Stimulated activated CD4-positive, alpha-beta T cell treated with anti-CD3 and anti-CD28 coated beads, TNF-alpha, amount 100 ng/mL, for 24 hours (primary cell): ENCODE data around the gene MGMT.

Experiments used
- DNase-seq, 3 experiments: peaks; one replicate each; pipeline ENCODE4 v3.0.0-alpha.2; 2020; ENCODE audit warnings: low read depth in 3 of 3

Gene MGMT

DNA sequence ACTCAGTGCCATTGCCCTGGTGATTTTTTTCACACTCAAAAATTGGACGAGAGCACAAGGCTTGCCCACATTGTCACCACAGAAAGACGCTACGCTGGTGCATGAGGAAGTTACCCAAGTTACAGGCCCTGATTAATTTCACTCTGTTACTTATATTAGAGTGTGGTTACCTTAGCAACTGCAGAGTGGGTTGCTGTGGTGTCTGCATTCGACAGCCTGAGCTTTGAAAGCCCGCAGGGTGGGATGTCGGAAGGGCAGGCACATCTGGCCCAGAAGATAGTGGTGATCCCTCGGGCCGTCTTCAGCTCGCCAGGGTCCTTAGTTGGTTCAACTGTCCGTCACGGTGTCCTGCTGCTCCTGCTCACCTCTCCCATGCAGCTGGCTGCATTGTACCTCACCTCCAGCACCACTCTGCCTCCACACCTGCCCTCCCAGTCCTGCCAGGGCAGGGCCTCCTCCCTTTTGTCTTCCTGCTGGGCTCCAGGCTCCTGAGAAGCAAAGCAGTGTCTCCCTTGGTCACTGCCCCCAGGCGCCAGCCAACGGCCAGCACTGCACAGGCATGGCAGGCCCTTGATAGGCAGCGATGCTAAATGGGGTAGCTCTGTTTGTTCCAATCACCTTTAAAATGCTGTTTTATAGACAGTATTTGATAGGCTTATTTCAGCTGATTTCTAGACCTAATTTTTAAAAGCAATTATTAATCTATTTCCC, 329.8 kb downstream of the MGMT start:
- DNase-seq: no peak

DNA sequence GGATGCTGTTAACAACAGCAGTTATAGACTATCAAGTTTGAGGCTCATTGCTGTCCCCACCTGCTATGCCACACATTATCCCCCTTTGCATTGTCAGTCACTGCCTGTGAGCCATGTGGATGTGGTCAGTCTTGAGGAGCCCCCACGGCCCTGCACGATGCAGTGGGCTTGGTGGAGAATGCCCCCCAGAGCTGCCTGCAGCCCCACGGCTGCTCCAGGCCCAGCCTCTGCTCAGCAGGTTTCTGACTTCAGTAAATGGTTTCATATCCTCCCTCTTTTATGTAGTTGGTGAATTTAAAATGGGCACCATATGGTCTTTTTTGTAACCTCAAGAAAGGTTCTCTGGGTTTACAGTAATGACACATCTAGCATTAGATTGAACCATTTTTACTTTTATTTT, 332.9 kb downstream of the MGMT start:
- DNase-seq: no peak

DNA sequence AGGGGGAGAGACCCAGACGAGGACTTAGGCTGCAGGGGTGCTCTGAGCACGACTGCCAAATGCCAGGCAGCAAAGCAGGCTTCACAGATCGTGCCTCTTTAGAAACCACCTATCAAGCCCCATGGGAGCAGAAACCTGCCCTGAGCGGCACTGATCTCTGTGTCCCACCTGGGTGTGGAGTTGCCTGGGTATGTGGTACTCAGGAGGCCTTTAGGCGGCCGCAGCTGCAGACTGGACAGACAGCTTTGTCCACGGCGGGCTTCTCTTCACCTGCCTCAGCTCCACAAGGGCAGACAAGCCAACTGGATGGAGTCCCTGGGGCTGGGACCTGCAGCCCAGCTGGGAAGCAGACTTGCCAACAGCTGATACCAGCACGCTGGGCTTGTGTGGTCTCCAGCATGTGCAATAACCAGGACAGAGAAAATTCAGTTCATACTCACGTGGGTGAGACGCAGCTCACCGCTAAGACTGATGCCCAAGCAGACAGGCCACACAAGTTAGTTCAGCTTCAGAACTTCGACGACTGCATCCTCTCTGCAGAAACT, 333.8 kb downstream of the MGMT start:
- DNase-seq: no peak

DNA sequence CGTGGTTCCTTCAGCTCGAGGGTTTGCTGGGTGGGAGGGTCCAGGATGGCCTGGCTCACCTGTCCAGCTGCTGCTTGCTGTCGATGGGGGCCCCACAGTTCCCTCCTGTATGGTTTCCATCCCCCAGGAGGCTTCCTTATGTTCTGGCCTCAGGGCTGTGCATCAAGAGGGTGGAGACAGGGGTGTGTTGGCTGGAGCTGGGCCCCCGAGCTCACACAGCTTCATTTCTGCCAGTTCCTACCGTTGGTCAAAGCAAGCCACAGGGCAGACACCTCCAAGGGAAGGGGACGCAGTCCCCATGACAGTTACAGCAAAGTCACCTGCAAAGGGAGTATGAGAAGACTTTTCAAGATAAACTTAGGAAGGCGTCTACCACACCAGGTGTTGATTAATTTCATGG, 340.2 kb downstream of the MGMT start:
- DNase-seq: no peak

DNA sequence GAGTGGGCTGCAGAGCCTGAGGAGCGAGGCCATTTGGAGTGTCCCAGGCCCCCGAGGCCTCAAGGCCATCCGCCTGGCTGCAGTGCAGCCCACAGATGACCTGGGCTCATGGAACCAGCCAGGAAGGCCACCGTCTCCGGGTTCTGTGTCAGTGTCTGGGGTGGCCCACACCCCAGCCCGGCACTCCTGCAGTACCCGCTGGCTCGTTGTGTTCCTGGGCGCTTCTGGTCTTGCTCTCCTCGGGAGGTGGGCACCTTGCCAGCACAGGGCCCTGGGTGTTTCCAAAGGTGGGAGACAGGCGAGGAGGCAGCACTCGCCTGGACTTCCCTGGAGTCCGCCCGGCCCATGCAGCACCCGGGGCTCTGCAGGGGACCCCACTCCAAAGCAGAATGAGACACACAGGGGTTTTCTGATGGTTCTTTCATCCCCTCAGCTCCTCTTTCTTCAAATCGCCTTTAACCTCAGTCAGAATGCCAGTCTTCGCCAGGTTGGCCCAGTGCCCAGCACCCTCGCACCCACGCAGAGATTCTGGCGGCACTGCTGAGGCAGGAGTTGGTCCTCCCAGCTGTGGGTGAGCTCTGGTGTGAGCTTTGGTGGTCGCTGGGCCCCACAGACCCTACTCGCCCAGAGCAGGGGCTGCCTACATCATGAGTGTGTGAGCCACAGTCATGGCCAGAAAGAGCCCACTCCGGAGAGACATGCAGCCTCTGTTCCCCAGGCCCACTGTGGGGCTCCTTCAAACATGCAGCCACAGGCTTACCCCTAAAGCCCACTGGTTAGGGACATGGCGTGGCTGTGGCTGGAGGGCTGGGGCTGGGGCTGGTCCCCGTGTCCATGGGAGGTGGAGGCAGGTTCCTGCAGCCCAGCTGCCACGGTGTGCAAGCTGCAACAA, 341.3 kb downstream of the MGMT start:
- DNase-seq: no peak

DNA sequence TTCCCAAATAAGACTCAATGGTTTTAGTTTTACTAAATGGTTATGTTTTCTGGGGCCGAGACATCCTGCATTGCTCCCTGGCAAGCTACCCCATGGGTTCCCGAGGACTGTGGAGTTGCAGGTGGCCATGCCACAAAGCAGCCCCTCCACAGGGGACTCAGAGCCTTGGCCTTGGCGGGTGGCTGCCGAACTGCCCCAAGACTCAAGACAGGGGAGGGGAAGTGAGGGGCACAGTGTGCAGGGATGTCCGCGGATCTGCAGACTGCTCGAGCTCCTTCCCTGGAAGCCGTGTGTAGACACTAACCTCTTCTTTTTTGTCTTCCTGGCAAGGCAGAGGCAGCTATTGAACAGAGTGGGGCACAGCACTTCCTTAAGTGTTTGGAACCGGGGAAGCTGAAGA, 342.4 kb downstream of the MGMT start:
- DNase-seq: no peak

DNA sequence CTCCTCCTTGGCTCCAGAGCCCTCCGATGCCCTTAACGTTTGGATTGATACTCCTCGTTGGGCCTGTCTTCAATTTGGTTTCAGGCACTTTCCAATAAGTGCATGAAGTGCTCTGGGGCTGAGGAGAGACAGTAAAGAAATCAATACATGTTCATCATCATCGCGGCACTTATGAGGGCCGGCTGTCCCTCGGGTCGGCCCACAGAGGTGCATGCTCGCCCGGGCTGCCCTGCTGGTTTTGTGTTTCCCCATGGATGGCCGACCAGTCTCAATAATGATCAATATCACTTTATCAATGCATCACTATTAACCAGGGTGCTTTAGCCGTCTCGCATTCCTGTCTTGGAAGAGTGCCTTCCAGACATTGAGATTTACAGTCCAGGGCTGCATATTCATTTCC, 342.8 kb downstream of the MGMT start:
- no peak for DNase-seq

DNA sequence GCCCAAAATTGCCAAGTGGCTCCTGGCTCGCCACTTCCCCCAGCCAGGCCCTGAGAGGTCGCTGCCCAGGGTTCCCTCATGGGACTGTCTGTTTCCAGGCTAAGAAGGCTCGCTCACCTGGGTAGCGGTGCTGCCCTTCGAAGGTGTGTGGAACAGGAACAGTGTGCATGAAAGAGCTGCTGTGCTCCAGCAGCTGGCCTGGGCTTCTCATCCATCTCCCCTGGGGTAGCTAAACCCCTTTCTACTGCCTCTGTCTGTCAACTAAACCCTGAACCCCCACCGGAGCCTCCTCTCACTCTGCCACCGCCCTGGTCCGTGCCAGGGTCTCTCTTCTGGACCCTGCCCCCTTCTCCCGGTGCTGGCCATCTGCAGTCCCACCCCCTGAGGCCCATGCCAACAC, 344.2 kb downstream of the MGMT start:
- DNase-seq: no peak

DNA sequence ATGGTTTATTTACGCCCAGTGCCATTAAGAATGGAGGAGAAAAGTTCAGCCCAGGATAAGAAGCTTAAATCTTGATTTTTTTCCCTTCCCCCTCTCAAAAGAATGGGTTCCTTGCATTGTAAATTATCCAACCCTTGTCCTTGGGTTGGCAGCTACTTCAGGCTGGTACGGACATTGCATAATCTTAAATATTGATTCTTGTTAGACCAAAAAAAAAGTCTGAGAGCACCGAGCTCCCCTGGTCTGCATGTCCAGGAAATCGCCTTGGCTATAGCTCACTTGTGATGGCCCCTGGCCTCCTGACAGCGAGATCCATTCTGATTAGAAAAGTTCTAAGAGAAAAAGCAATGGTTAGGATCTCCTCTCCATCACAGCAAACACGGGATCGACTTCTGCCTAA, 345.4 kb downstream of the MGMT start:
- DNase-seq: no peak

DNA sequence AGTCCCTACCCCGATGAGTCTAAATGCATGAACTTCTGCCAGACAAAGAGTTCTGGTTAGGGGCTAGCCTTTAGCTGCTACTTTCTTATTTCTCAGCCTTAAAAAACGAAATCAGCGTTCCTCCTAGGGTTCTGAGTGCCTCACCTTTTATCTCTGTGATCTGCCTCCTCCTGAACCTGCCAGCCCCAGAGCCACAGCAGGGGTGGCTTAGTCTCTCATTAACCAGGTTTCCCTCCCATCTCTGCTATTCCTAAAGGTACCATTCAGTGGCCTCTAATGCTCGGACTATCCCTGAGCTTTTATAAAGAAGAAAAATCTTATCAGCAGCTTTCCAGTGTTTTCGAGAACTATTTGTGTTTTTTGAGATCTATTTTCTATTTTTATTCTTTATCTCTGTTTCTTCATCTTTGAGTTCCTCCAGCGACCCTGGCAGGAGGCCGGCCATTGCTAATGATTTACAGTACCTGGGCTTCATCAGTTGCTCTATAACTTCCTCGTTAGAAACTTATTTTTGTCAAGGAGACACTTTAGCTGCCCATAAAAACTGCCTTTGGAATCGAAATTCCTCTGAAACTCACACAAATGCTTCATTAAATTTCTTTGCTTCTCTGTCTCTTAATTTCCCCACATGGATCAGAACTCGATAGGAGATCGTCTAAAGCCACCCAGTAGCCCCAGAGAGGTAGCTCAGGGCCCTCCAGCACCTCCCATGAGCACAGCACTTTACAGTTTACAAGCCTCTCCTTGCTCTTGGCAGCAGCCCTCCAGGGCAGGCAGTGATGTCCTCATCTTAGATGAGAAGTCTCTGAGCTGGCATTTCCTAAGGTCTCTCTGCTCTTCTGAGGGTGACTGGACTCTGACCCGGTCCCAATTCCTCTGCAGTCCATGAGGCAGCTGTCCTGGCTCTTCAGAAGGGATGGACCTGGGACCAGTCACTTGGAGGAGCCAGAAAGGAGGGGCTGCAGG, 347.9 kb downstream of the MGMT start:
- DNase-seq: no peak

DNA sequence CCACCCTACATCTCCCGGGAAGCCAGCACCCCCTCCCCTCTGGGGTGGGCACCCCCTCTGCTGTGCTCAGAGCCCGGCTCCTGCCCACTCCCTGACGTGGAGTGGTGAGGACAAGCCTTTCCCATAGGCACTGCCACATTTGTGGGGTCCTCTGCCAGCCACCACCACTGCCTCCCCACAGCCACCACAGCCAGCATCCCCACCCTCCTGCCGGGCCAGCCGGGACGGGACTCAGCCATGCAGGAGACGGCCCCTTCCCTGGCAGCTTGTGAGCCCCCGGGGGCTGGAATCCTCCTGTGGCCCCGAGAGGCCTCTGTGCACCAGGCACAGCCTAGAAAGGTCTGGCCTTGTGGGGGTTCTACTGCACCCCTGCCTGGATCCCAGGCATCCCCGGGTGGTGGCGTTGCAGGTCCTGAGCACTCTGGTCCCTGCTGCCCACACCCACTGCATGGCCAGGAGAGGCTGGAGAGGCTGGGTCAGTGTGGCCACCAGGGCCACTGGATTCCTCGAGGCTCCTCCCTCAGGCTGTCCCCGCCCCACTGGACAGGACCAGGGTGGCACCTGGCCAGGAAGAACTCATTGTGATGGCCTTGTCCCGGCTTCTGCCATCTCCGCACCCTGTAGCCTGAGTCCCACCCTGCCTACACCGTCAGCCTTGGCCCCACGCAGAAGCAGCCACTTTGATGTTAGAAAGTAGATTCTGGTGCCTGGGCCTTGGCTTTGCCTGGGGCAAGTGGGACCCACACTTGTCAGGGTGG, 349.0 kb downstream of the MGMT start:
- DNase-seq: no peak

DNA sequence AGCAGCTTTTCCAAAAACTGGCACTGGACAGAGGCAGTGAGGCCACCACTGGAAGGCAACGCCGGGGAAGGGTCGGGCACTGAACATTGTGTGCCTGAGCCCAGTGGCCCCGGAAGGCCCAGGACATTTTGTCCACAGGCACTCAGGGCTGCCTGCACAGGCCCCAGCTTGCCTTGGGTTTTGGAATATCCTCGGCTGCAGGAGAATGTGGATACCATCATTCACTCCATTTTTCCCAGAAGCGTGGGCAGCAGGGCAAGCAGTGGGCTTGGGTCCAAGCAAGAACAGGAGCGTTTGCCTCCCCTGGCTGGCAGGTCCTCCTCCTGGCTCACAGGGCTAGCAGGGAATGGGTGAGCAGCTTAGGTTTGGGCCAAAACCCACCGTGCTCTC, 349.6 kb downstream of the MGMT start:
- no peak for DNase-seq
